GM18951 (cell line): ENCODE data around the gene B3GALT4.

ENCODE experiments used
- POLR2A ChIP-seq: IDR thresholded peaks from 4 replicates; pipeline ENCODE4 v1.6.1; 2011; ENCODE audit warnings: mild to moderate bottlenecking; ENCODE audit not compliant: insufficient read length, insufficient read depth; ENCODE audit errors: extremely low read depth
- in situ Hi-C: fragments of 300-500 bp; cut with MboI; formaldehyde crosslinking; loops from one replicate; pipeline ENCODE4 v1.12.0; 2022; ENCODE audit warnings: low sequenced_read_pairs, mixed read lengths, inconsistent platforms; ENCODE audit not compliant: unreplicated experiment

Gene B3GALT4

GRCh38 chr6:33306356-33306755 lies 29.4 kb downstream of the B3GALT4 start:
- no peak for TF ChIP-seq POLR2A
- in situ Hi-C loops = no loop called here

- in situ Hi-C loops = no loop called here
- TF ChIP-seq POLR2A = peak; percentile 36
Observed at GRCh38 chr6:33312361-33313104, 35.6 kb downstream of the B3GALT4 start.

DNA sequence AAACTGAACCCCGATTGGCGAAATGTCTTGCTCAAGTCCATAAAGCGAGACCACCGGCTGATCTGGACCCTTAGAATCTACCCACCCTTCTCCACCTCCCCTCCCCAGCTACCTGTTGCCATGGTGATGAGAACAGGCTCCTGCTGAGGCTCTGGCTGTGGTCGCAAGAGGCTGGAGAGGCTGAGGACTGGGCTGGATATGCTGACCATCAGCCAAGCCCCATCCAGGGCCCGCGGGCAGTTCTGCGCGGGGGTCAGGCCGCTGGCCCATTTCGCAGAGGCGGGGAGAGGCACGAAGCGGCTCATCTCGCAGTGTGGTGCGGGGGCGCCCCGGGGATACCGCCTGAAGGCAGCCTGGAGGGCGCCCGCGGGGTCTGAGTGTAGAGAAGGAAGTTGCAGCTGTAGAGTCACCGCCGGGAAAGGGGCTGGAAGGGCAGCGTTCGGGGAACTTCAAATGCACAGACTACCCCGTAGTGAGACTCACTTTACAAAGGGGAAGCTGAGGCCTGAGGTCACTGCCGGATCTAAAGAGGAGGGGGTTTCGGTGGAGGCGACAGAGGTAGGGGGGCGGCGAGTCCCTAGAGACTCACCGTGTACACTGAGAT lies 36.3 kb downstream of the B3GALT4 start:
- in situ Hi-C loops = no loop called here
- TF ChIP-seq POLR2A = no peak

DNA sequence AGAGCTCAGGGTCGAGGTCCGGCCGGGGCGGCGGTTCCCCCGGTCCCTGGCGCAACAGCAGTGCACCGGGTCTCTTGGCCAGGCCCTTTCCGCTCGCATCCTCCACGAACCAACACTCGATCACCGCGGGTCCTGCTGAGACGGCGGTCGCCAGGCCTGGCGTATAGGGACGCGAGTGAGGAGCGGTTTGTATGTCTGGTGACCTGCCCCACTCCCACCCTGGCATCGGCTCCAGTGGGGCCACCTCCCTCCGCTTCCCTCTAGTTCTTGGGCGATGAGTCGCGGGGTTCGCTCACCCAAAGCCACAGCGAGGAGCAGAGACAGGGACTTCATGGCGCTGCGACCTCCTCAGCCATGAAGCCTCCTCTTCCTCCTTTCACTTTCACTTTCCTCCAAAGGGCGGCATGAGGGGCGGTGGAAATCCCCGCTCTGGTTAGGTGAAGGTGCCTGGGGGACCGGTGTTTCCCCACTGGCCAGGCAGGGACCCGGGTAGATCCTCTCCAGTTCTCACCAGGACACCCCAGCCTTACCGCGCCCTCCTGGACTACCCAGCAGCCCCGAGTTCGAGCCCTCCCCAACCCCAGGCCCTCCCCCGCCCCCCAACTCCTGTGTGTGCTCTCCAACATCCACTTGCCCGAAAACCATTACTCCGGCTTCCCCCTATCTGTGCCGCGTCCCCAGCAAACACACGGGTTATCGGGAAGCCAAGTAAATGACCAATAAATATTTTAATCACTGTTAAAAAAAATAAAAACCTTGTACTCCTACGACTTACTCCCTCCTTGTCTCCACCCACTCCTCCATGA lies 37.0 kb downstream of the B3GALT4 start, which contains the start of gene TAPBP:
TSS of gene TAPBP (minus strand) at position 370 of the 806 bp plus-strand sequence. CDS start at position 333, 37 bp downstream.
- in situ Hi-C loops = no loop called here

GRCh38 chr6:33314515-33314942 lies 37.6 kb downstream of the B3GALT4 start:
- TF ChIP-seq POLR2A = peak; percentile 22
- in situ Hi-C loops = no loop called here

More for the DNA sequence above, 37.0 kb downstream of the B3GALT4 start, which contains the start of gene TAPBP:
- TF ChIP-seq POLR2A = peak; percentile 75

DNA sequence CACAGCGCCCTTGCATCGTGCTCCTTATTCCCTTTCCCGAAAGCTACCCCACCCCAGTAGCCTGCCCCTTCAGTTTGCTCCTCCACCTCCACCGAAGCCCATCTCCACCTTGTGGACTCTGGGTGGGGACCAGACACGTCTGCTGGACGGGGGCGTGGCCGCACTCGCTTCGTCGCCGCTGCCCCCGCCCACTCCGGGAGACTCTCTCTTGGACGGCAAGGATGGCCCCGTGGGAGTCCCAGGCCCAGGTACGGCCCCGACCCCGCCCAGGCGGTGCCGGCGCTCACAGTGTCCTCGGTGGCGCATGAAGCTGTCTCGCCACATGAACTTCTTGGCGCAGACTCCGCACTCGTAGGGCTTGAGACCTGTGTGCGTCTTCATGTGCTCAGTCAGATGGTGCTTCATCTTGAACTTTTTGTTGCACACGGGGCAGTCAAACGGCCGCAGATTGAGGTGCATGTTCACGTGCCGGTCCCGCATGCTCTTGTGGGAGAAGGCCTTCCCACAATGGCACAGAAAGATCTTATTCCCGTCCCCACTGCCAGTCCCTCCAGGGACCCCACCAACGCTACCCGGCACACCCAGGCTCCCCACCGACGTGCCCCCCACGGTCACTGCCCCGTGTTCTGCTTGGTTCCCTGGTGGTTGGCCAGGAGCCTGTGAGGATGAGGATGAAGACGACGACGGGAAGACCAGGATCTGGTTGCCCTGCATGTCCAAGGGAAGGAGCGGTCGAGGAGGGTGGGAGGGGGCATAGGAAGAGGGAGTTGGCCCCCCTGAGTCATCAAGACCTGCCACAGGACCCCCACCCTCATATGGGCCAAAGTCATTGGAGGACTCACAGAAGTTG lies 38.2 kb downstream of the B3GALT4 start:
- in situ Hi-C loops = no loop called here
- TF ChIP-seq POLR2A = peak; percentile 15

DNA sequence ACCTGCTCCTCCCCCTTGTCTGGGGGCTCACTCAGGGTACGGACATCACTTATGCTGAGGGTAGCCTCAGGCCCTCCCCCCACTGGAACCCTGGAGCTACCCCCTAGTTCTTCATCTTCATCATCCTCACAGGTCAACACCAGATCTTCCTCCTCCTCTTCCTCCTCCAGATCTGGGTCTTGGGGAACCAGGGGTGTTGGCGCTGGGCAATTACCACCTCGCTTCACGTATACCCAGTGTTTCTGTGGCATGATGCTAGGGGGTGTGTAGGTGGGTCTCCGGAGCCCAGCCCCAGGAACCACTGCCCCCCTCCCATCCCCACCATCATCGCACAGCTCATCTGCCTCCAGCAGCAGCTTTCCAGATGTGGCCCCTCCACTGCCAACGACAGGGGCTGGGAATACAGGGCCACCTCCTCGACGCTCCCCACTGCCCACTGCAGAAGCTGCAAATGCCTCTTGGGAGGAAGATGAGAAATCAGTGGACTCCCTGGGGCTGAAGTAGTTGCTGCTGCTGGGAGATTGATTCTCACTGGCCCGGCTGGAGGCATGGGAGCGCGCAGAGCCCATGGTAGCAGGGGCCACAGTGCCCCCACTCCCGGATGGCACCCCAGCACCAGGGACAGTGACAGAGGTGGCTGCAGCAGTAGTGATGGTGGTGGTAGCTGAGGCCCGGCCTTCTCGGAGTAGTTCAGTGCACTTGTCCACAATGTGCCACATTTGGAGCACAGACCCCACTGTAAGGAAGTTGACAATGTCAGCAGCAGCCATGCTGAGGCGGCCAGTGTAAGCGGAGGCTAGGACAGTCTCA lies 39.1 kb downstream of the B3GALT4 start:
- no peak for TF ChIP-seq POLR2A
- in situ Hi-C loops = no loop called here

- TF ChIP-seq POLR2A = no peak
- in situ Hi-C loops = no loop called here
Observed at GRCh38 chr6:33316603-33317418, 39.9 kb downstream of the B3GALT4 start.

DNA sequence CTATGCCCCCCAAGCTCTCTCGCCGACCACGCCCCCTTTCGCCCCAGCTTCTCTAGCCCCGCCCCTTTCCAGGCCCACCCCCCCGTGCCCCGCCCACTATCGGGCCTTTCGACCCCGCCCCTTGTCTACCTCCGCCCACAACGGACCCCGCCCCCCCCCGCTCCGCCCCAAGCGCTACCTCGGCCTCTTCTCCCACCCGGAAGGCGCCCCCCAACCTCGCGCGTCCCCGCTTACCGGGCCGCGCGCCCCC lies 40.4 kb downstream of the B3GALT4 start:
- TF ChIP-seq POLR2A = no peak
- in situ Hi-C loops = no loop called here

GRCh38 chr6:33317669-33318425 lies 40.9 kb downstream of the B3GALT4 start, which contains the start of gene ZBTB22:
Gene ZBTB22 (minus strand): TSS chr6:33317744. CDS start chr6:33316916, 828 bp downstream.
- TF ChIP-seq POLR2A = peak; percentile 56
- in situ Hi-C loops = no loop called here
